ENCODE results near the gene PPP1R11.

GRCh38 chr6:30053682-30054081 is 13.3 kb upstream of the PPP1R11 start:
- TF ChIP-seq POU6F1 (CRISPR knock-in tag; IDR thresholded peaks at IDR 0.05; ENCODE audit: borderline replicate concordance, low read depth) (no peak), PATZ1 (CRISPR knock-in tag; IDR thresholded peaks at IDR 0.05; ENCODE audit: borderline replicate concordance) (no peak), GLIS3 (CRISPR knock-in tag; IDR thresholded peaks at IDR 0.05) (no peak), RARB (CRISPR knock-in tag; IDR thresholded peaks at IDR 0.05) (no peak), CSDC2 (CRISPR knock-in tag; IDR thresholded peaks at IDR 0.05) (no peak), OSR1 (CRISPR knock-in tag; IDR thresholded peaks at IDR 0.05) (no peak), ZC3H10 (CRISPR knock-in tag; IDR thresholded peaks at IDR 0.05) (no peak), TSHZ2 (CRISPR knock-in tag; IDR thresholded peaks at IDR 0.05) (no peak), BACH2 (CRISPR knock-in tag; IDR thresholded peaks at IDR 0.05; ENCODE audit: borderline replicate concordance) (no peak), TOX (CRISPR knock-in tag; IDR thresholded peaks at IDR 0.05; ENCODE audit: borderline replicate concordance) (no peak), ZNF8 (CRISPR knock-in tag; IDR thresholded peaks at IDR 0.05) (no peak)
